ENCODE measurements around the gene RGS7. TPM values are rescaled to one million over a fixed set of nuclear protein-coding genes. Genes with fewer than 3 reads are reported as not detected.

Gene RGS7
- total and polyA plus RNA-seq, 2 of the 8 experiments (the other 6 are each of a cell fraction or from before 2014, with no cell fraction given), result 1.6 to 3.0 TPM

- TF ChIP-seq CTBP2 (IDR thresholded peaks at IDR 0.05; ENCODE audit: borderline replicate concordance, insufficient read depth, insufficient read length, low read length), result no peak
- TF ChIP-seq POLR2A (IDR thresholded peaks at IDR 0.05; ENCODE audit: control extremely low read depth in 1 of 2, low read depth in 2 of 2, low read length in 2 of 2), result no peak
- TF ChIP-seq E2F6 (IDR thresholded peaks at IDR 0.05), result no peak
These were observed 332.2 kb downstream of the RGS7 start (continued) for GRCh38 chr1:241024834-241025233.
